Peyer's patch (tissue), 4 donors: Measurements from ENCODE around the gene SMYD4. TPM values are rescaled to one million over a fixed set of nuclear protein-coding genes. Genes with fewer than 3 reads are reported as not detected.
"Not testable (repeated sequence)": the region's sequence is repeated elsewhere in the genome, so short reads cannot be mapped to it uniquely, and the experiment has no call there.

Experiments
- DNase-seq, 3 donors: peaks; one replicate each; pipeline ENCODE4 v3.0.0-alpha.2; 2017 to 2019
- H3K27ac ChIP-seq, 4 donors: fragments of 200-600 bp; sonication (generic); one replicate each; pipeline ENCODE4 v1.5.1; 2016 to 2019
- H3K27me3 ChIP-seq, 2 donors: fragments of 200-600 bp; sonication (generic); one replicate each; pipeline ENCODE4 v1.5.1; 2019
- H3K36me3 ChIP-seq, 3 donors: fragments of 200-600 bp; sonication (generic); one replicate each; pipeline ENCODE4 v1.5.1; 2016 to 2019
- H3K4me1 ChIP-seq, 4 donors: fragments of 200-600 bp; sonication (generic); one replicate each; pipeline ENCODE4 v1.5.1; 2016 to 2019
- H3K4me3 ChIP-seq, 4 donors: fragments of 200-600 bp; sonication (generic); 1 replicate in 3 of 4; 2 replicates in 1 of 4; pipeline ENCODE4 v1.5.1; 2016 to 2019; ENCODE audit warnings: mild to moderate bottlenecking in 1 of 4
- H3K9me3 ChIP-seq, 4 donors: fragments of 200-600 bp; sonication (generic); one replicate each; pipeline ENCODE4 v1.5.1; 2016 to 2019; ENCODE audit warnings: mild to moderate bottlenecking in 1 of 4
- POLR2A ChIP-seq, 2 donors: fragments of 450-650 bp; IDR thresholded peaks; one replicate each; pipeline ENCODE4 v1.5.1; 2017; ENCODE audit warnings: antibody characterized with exemption in 2 of 2, mild to moderate bottlenecking in 2 of 2, moderate library complexity in 2 of 2
- total RNA-seq, 4 donors: library from RNA; depleted of rRNA; stranded (reverse); fragments of >200 nt; gene quantifications; one replicate each; pipeline ENCODE4 v1.1.0, GENCODE V29; 2016
- TF ChIP-seq, protein P1 (sequence below), 6 experiments: fragments of 450-650 bp in 4 of 6; fragments of 200-600 bp in 2 of 6; sonication (generic) in 1 of 6; IDR thresholded peaks; one replicate each; pipeline ENCODE4 v1.5.1; 2017 to 2019; ENCODE audit warnings: antibody characterized with exemption in 6 of 6, mild to moderate bottlenecking in 3 of 6, moderate library complexity in 1 of 6

The SMYD4 gene
- total RNA-seq, 4 donors from 2014 or later: 31.2 to 42.1 (median 39.8) TPM

GRCh38 chr17:1807890-1808289 lies 21.8 kb downstream of the SMYD4 start:
- Histone ChIP-seq H3K9me3 (no peaks in the 10 kb centered on the region), H3K27me3 (no peaks in the 10 kb centered on the region), H3K27ac (peak overlapping the region in 2 of 4 donors; percentile 36 to 73), H3K36me3 (peaks cover 0 to 28% (median 0%) of the 10 kb centered on the region in 3 donors), H3K4me1 (peaks cover 0 to 10% (median 0%) of the 10 kb centered on the region in 4 donors), H3K4me3 (no peak overlapping the region)
- TF ChIP-seq, protein P1, sequence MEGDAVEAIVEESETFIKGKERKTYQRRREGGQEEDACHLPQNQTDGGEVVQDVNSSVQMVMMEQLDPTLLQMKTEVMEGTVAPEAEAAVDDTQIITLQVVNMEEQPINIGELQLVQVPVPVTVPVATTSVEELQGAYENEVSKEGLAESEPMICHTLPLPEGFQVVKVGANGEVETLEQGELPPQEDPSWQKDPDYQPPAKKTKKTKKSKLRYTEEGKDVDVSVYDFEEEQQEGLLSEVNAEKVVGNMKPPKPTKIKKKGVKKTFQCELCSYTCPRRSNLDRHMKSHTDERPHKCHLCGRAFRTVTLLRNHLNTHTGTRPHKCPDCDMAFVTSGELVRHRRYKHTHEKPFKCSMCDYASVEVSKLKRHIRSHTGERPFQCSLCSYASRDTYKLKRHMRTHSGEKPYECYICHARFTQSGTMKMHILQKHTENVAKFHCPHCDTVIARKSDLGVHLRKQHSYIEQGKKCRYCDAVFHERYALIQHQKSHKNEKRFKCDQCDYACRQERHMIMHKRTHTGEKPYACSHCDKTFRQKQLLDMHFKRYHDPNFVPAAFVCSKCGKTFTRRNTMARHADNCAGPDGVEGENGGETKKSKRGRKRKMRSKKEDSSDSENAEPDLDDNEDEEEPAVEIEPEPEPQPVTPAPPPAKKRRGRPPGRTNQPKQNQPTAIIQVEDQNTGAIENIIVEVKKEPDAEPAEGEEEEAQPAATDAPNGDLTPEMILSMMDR (IDR thresholded peaks at IDR 0.05): no peak
- TF ChIP-seq POLR2A (IDR thresholded peaks at IDR 0.05): no peak
- DNase-seq: no peak

GRCh38 chr17:1803280-1803679 lies 26.4 kb downstream of the SMYD4 start:
- H3K9me3 ChIP-seq: no peaks in the 10 kb centered on the region
- DNase-seq: peak in 1 of 3 donors; percentile 18
- no peaks in the 10 kb centered on the region for H3K4me1 ChIP-seq
- TF ChIP-seq POLR2A (IDR thresholded peaks at IDR 0.05): no peak
- TF ChIP-seq, protein P1 (IDR thresholded peaks at IDR 0.05): no peak
- H3K36me3 ChIP-seq: peaks cover 0 to 46% (median 0%) of the 10 kb centered on the region in 3 donors
- H3K4me3 ChIP-seq: no peak overlapping the region
- no peak overlapping the region for H3K27ac ChIP-seq
- no peaks in the 10 kb centered on the region for H3K27me3 ChIP-seq

- Histone ChIP-seq H3K36me3 (peaks cover 0 to 46% (median 0%) of the 10 kb centered on the region in 3 donors), H3K27me3 (no peaks in the 10 kb centered on the region)
- TF ChIP-seq, protein P1 (IDR thresholded peaks at IDR 0.05): no peak
These were observed 27.3 kb downstream of the SMYD4 start for GRCh38 chr17:1802429-1802828.

DNA sequence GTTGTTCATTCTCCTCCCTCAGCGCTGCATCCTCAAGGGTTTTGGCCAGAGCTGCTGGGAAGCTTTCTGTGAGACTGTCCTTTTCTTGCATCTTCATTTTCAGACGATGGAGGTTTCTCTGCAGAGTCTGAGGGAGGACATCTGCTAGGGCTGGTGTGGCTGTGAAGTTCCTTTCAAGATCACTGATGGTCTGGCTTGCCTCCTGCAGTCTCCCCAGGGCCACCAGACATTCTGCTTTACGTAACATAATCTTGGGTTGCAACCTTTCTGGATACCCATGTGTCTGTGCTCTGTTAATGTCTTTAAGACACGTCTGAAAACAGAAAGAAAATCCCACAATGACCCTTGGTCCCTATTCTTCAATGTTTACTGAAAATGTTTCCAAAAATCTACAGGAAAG lies 29.0 kb downstream of the SMYD4 start:
- Histone ChIP-seq H3K27me3 (no peaks in the 10 kb centered on the region), H3K36me3 (peaks cover 0 to 46% (median 0%) of the 10 kb centered on the region in 3 donors), H3K9me3 (no peaks in the 10 kb centered on the region), H3K27ac (no peak overlapping the region), H3K4me1 (no peaks in the 10 kb centered on the region), H3K4me3 (no peak overlapping the region)
- no peak for TF ChIP-seq POLR2A (IDR thresholded peaks at IDR 0.05)
- TF ChIP-seq, protein P1 (IDR thresholded peaks at IDR 0.05): no peak
- peak in 1 of 3 donors; percentile 11 for DNase-seq

More at GRCh38 chr17:1802429-1802828, 27.3 kb downstream of the SMYD4 start:
- H3K27ac ChIP-seq: no peak overlapping the region
- H3K4me3 ChIP-seq: no peak overlapping the region
- H3K9me3 ChIP-seq: no peaks in the 10 kb centered on the region
- no peak for DNase-seq
- no peaks in the 10 kb centered on the region for H3K4me1 ChIP-seq

DNA sequence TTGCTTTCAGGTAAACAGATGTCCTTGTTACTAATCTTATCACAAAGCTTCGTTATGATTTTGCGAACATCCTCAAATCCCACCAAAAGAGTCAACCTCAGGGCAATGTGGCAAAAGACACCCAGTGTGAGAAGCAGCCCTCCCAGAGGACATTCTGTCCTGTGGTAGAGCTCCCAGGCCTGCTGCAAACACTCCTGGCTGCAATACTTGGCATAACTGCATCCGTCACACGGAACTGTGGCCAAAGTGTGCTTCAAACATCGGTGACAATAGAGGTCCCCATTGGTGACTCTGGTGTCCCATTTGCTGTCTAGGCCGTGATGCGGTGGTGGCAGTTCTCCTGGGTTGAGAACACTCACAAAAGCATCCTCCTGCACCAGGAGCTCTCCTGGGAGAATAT lies 29.5 kb downstream of the SMYD4 start:
- peaks cover 0 to 46% (median 0%) of the 10 kb centered on the region in 3 donors for H3K36me3 ChIP-seq
- H3K27ac ChIP-seq: no peak overlapping the region
- no peaks in the 10 kb centered on the region for H3K9me3 ChIP-seq
- TF ChIP-seq, protein P1 (IDR thresholded peaks at IDR 0.05): no peak
- TF ChIP-seq POLR2A (IDR thresholded peaks at IDR 0.05): no peak
- no peaks in the 10 kb centered on the region for H3K27me3 ChIP-seq
- no peak overlapping the region for H3K4me3 ChIP-seq
- no peaks in the 10 kb centered on the region for H3K4me1 ChIP-seq
- peak in 1 of 3 donors; percentile 23 for DNase-seq

GRCh38 chr17:1797846-1798245 lies 31.9 kb downstream of the SMYD4 start:
- DNase-seq: peak in 1 of 3 donors; percentile 45
- H3K4me3 ChIP-seq, H3K9me3 ChIP-seq, H3K27me3 ChIP-seq, H3K4me1 ChIP-seq: not testable (repeated sequence)
- H3K36me3 ChIP-seq: peaks cover 0 to 29% (median 0%) of the 10 kb centered on the region in 3 donors
- peak overlapping the region in 1 of 4 donors; percentile 10 for H3K27ac ChIP-seq
